ENCODE measurements around the gene PPP1R18. TPM values are rescaled to one million over a fixed set of nuclear protein-coding genes. Genes with fewer than 3 reads are reported as not detected.
A peak's percentile ranks its signal among the peaks of the same experiment; 100 is the strongest.

The PPP1R18 gene
- total RNA-seq, 2 experiments from 2014 or later, result 30.9 to 31.6 TPM

GRCh38 chr6:30683183-30683979, 3.1 kb downstream of the PPP1R18 start:
- ATAC-seq (ENCODE audit: poor library complexity) (no peak), DNase-seq (peak in 3 of 14 experiments; percentile 25 to 45 (median 31))
- CTCF ChIA-PET, result interaction anchor here (1.8 to 15.4 kb wide), 2 partner anchors 40 to 138 kb away, joined by 4 to 526 read pairs; partner anchors contain the start of genes MDC1 and TUBB
- no peaks in the 10 kb centered on the region for H3K27me3 ChIP-seq (ENCODE audit: control insufficient read depth in 1 of 2, insufficient read depth in 2 of 2, low read length in 2 of 2)
- POLR2A ChIA-PET, result interaction anchor here (0.8 to 8.1 kb wide), 7 partner anchors 21 to 183 kb away, joined by 3 to 381 read pairs (median 9); partner anchors contain the start of genes ABCF1, MDC1 and TUBB
- H3K4me1 ChIP-seq (ENCODE audit: insufficient read depth, low read length), result peaks cover 54% of the 10 kb centered on the region
- Mint-ChIP-seq H3K27ac (peak overlapping the region; percentile 94), H3K9me3 (no peaks in the 10 kb centered on the region), H3K36me3 (ENCODE audit: low read depth) (peaks cover 78% of the 10 kb centered on the region), H3K4me1 (ENCODE audit: low read depth) (peaks cover 57% of the 10 kb centered on the region), H3K4me3 (peak overlapping the region; percentile 98), H3K27me3 (no peaks in the 10 kb centered on the region)
- TF ChIP-seq, protein P1, sequence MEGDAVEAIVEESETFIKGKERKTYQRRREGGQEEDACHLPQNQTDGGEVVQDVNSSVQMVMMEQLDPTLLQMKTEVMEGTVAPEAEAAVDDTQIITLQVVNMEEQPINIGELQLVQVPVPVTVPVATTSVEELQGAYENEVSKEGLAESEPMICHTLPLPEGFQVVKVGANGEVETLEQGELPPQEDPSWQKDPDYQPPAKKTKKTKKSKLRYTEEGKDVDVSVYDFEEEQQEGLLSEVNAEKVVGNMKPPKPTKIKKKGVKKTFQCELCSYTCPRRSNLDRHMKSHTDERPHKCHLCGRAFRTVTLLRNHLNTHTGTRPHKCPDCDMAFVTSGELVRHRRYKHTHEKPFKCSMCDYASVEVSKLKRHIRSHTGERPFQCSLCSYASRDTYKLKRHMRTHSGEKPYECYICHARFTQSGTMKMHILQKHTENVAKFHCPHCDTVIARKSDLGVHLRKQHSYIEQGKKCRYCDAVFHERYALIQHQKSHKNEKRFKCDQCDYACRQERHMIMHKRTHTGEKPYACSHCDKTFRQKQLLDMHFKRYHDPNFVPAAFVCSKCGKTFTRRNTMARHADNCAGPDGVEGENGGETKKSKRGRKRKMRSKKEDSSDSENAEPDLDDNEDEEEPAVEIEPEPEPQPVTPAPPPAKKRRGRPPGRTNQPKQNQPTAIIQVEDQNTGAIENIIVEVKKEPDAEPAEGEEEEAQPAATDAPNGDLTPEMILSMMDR (IDR thresholded peaks at IDR 0.05), result no peak
- peak overlapping the region; percentile 99 for H3K4me3 ChIP-seq (ENCODE audit: low read length)
- intact Hi-C loops (cut with DNase I, micrococcal nuclease), result loop anchor here in 1 of 2 experiments (5.0 kb wide), 1 partner anchor 404 kb away; no protein-coding TSS in a partner anchor
- peaks cover 28% of the 10 kb centered on the region for H3K36me3 ChIP-seq (ENCODE audit: insufficient read depth, low read length)
- H3K27ac ChIP-seq (ENCODE audit: low read depth in 1 of 2, low read length in 2 of 2), result peak overlapping the region; percentile 71 to 98
- H3K9me3 ChIP-seq (ENCODE audit: control insufficient read depth in 1 of 2, insufficient read depth in 1 of 2, low read length in 2 of 2), result no peaks in the 10 kb centered on the region

DNA sequence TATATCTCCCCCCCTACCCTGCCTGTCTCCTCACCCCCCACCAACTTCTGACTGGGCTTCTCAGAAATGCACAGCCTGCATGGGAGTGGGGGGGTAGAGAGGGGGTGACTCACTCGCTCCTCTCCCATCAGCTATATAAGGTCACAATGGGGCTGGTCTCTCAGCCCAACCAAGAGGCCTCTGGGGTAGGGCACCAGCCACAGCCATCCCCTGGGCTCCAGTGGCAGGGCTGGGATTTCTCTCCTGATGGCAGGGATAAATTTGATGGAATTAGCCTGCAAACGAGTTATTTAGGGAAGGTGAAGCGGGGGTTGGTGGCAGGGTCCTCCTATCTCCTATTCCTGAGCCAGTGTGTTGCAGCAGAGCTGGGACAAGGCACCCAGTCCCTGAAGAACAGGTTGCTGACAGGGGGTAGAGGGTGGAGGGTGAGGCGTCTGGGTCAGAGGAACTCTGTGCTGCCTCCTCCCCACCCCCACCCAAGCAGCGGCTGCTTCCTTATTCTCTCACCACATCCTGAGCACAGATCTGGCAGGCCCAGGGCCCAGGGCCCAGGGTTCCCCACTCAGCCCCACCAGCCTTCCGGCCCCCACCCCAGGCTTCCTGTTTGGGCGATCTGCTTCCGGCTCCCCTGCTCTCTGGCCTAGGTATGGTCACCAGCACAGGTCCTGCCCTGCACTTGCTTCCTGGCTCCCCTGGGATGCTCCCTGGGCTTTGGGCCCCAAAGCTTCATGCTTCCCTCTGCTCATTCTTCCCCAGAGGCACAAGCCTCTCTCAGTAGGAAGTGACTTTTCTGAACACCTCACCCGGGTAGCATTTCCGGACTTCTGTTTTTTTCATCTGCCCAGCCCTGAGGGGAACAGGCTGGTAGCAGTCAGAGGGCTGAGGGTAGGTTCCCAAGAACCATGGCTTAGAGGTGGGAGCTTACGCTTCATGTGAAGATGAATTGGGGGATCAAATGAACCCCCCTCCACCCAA, 4.0 kb downstream of the PPP1R18 start:
- Histone ChIP-seq H3K27ac (ENCODE audit: low read depth in 1 of 2, low read length in 2 of 2) (peak overlapping the region; percentile 71 to 98), H3K9me3 (ENCODE audit: control insufficient read depth in 1 of 2, insufficient read depth in 1 of 2, low read length in 2 of 2) (no peaks in the 10 kb centered on the region), H3K4me1 (ENCODE audit: insufficient read depth, low read length) (peaks cover 50% of the 10 kb centered on the region), H3K4me3 (ENCODE audit: low read length) (peak overlapping the region; percentile 99), H3K36me3 (ENCODE audit: insufficient read depth, low read length) (peaks cover 36% of the 10 kb centered on the region), H3K27me3 (ENCODE audit: control insufficient read depth in 1 of 2, insufficient read depth in 2 of 2, low read length in 2 of 2) (no peaks in the 10 kb centered on the region)
- DNase-seq (peak; percentile 72 to 95 (median 87)), ATAC-seq (ENCODE audit: poor library complexity) (peak; percentile 66)
- Mint-ChIP-seq H3K36me3 (ENCODE audit: low read depth) (peaks cover 78% of the 10 kb centered on the region), H3K9me3 (no peaks in the 10 kb centered on the region), H3K4me1 (ENCODE audit: low read depth) (peaks cover 48% of the 10 kb centered on the region), H3K27ac (peak overlapping the region; percentile 94), H3K4me3 (peak overlapping the region; percentile 98), H3K27me3 (no peaks in the 10 kb centered on the region)
- ChIA-PET CTCF (interaction anchor here (0.7 to 15.4 kb wide), 5 partner anchors 41 to 202 kb away, joined by 3 to 526 read pairs (median 3); partner anchors contain the start of genes DDR1, MDC1 and TUBB), POLR2A (interaction anchor here (0.6 to 8.1 kb wide), 13 partner anchors 22 to 626 kb away, joined by 3 to 381 read pairs (median 3); partner anchors contain the start of genes ABCF1, MDC1, MRPS18B and PPP1R10)
- TF ChIP-seq, protein P1 (IDR thresholded peaks at IDR 0.05), result no peak
- intact Hi-C loops (cut with DNase I, micrococcal nuclease), result loop anchor here in 1 of 2 experiments (1.0 to 5.0 kb wide), 2 partner anchors 39 to 405 kb away; no protein-coding TSS in a partner anchor
